Endothelial cell (in vitro differentiated cells): ENCODE results near the gene TMEFF2. TPM values are rescaled to one million over a fixed set of nuclear protein-coding genes. Genes with fewer than 3 reads are reported as not detected.

Experiments used
- DNase-seq: peaks from one replicate; pipeline ENCODE4 v3.0.0; 2021; ENCODE audit warnings: low spot score
- H3K27ac Mint-ChIP-seq: one replicate; pipeline ENCODE4 v1.8.0; 2021; ENCODE audit warnings: mixed read lengths, inconsistent platforms; ENCODE audit not compliant: unreplicated experiment
- H3K27me3 Mint-ChIP-seq: one replicate; pipeline ENCODE4 v1.8.0; 2021; ENCODE audit warnings: mild to moderate bottlenecking, moderate library complexity, mixed read lengths, inconsistent platforms; ENCODE audit not compliant: unreplicated experiment
- H3K36me3 Mint-ChIP-seq: one replicate; pipeline ENCODE4 v1.8.0; 2021; ENCODE audit warnings: mild to moderate bottlenecking, low read depth, mixed read lengths, inconsistent platforms; ENCODE audit not compliant: unreplicated experiment
- H3K4me1 Mint-ChIP-seq: one replicate; pipeline ENCODE4 v1.8.0; 2021; ENCODE audit warnings: mild to moderate bottlenecking, mixed read lengths, inconsistent platforms; ENCODE audit not compliant: unreplicated experiment
- H3K4me3 Mint-ChIP-seq: one replicate; pipeline ENCODE4 v1.8.0; 2021; ENCODE audit warnings: mild to moderate bottlenecking, mixed read lengths, inconsistent platforms; ENCODE audit not compliant: unreplicated experiment
- H3K9me3 Mint-ChIP-seq: one replicate; pipeline ENCODE4 v1.8.0; 2021; ENCODE audit warnings: mixed read lengths, inconsistent platforms; ENCODE audit not compliant: unreplicated experiment
- CTCF ChIP-seq: fragments of 200-600 bp; sonication (generic); IDR thresholded peaks from one replicate; pipeline ENCODE4 v1.5.0; 2021; ENCODE audit warnings: antibody characterized with exemption; ENCODE audit not compliant: unreplicated experiment
- total RNA-seq: library from RNA; stranded (reverse); fragmentation: NEBNext Ultra II Directional; extraction: Animal tissue kit (Norgen Biotek cat#: 25700); gene quantifications from one replicate; pipeline ENCODE4 v1.2.1, GENCODE V29; 2021; ENCODE audit not compliant: unreplicated experiment

The TMEFF2 gene
- total RNA-seq, 1 donor from 2014 or later, result 0.10 TPM

GRCh38 chr2:191920502-191920901 lies 274.2 kb downstream of the TMEFF2 start:
- H3K27me3 Mint-ChIP-seq, result peaks cover 4% of the 10 kb centered on the region
- H3K4me3 Mint-ChIP-seq, result no peak overlapping the region
- no peaks in the 10 kb centered on the region for H3K9me3 Mint-ChIP-seq
- no peak for DNase-seq
- H3K36me3 Mint-ChIP-seq, result no peaks in the 10 kb centered on the region
- H3K4me1 Mint-ChIP-seq, result no peaks in the 10 kb centered on the region
- no peak overlapping the region for H3K27ac Mint-ChIP-seq
- TF ChIP-seq CTCF, result no peak

GRCh38 chr2:191917967-191918651 lies 276.6 kb downstream of the TMEFF2 start:
- H3K27me3 Mint-ChIP-seq, result peaks cover 4% of the 10 kb centered on the region
- H3K36me3 Mint-ChIP-seq, result no peaks in the 10 kb centered on the region
- no peak overlapping the region for H3K27ac Mint-ChIP-seq
- H3K4me3 Mint-ChIP-seq, result no peak overlapping the region
- no peak for TF ChIP-seq CTCF
- no peak for DNase-seq
- H3K4me1 Mint-ChIP-seq, result peaks cover 2% of the 10 kb centered on the region
- no peaks in the 10 kb centered on the region for H3K9me3 Mint-ChIP-seq

GRCh38 chr2:191917430-191917881 lies 277.3 kb downstream of the TMEFF2 start:
- H3K27me3 Mint-ChIP-seq, result peaks cover under 1% of the 10 kb centered on the region
- H3K36me3 Mint-ChIP-seq, result no peaks in the 10 kb centered on the region
- no peak overlapping the region for H3K4me3 Mint-ChIP-seq
- no peak for DNase-seq
- no peak overlapping the region for H3K27ac Mint-ChIP-seq
- no peak for TF ChIP-seq CTCF
- H3K4me1 Mint-ChIP-seq, result peaks cover 2% of the 10 kb centered on the region
- H3K9me3 Mint-ChIP-seq, result no peaks in the 10 kb centered on the region

GRCh38 chr2:191916826-191917225 lies 277.9 kb downstream of the TMEFF2 start:
- no peak overlapping the region for H3K27ac Mint-ChIP-seq
- no peaks in the 10 kb centered on the region for H3K9me3 Mint-ChIP-seq
- H3K36me3 Mint-ChIP-seq, result no peaks in the 10 kb centered on the region
- TF ChIP-seq CTCF, result no peak
- DNase-seq, result no peak
- H3K27me3 Mint-ChIP-seq, result no peaks in the 10 kb centered on the region
- H3K4me1 Mint-ChIP-seq, result peaks cover 2% of the 10 kb centered on the region
- no peak overlapping the region for H3K4me3 Mint-ChIP-seq

GRCh38 chr2:191915750-191916149 lies 279.0 kb downstream of the TMEFF2 start:
- no peak overlapping the region for H3K27ac Mint-ChIP-seq
- no peaks in the 10 kb centered on the region for H3K36me3 Mint-ChIP-seq
- H3K9me3 Mint-ChIP-seq, result no peaks in the 10 kb centered on the region
- TF ChIP-seq CTCF, result no peak
- no peaks in the 10 kb centered on the region for H3K27me3 Mint-ChIP-seq
- DNase-seq, result no peak
- H3K4me3 Mint-ChIP-seq, result no peak overlapping the region
- H3K4me1 Mint-ChIP-seq, result peaks cover 2% of the 10 kb centered on the region
